Liver (tissue), 3 donors: ENCODE measurements around the gene PLN.

ENCODE experiments used
- ATF3 ChIP-seq: IDR thresholded peaks from 2 replicates; pipeline ENCODE4 v1.6.1; 2016; ENCODE audit warnings: antibody characterized with exemption
- CTCF ChIP-seq: fragments of 150-350 bp; IDR thresholded peaks from 2 replicates; pipeline ENCODE4 v1.5.1; 2017; ENCODE audit warnings: improper control_type of control experiment, low read depth, low read length; ENCODE audit not compliant: missing input control
- REST ChIP-seq: IDR thresholded peaks from 2 replicates; pipeline ENCODE4 v1.6.1; 2016; ENCODE audit warnings: antibody characterized with exemption, mild to moderate bottlenecking
- TAF1 ChIP-seq: conservative IDR thresholded peaks from 2 replicates; pipeline ENCODE4 v1.6.1; 2016; ENCODE audit warnings: antibody characterized with exemption, mild to moderate bottlenecking
- donor health status: healthy.
- donor health status: healthy.

GRCh38 chr6:118578617-118579016, 30.5 kb downstream of the PLN start:
- TF ChIP-seq CTCF, result no peak
- TF ChIP-seq REST, result no peak
- no peak for TF ChIP-seq TAF1
- no peak for TF ChIP-seq ATF3
